Articular chondrocyte of knee joint (primary cell): ENCODE results near the gene IL6. TPM values are rescaled to one million over a fixed set of nuclear protein-coding genes. Genes with fewer than 3 reads are reported as not detected.

ENCODE experiments used
- total RNA-seq: library from RNA; depleted of rRNA; stranded (reverse); fragments of >200 nt; gene quantifications from 2 replicates; pipeline ENCODE4 v1.2.3, GENCODE V29; 2012

The IL6 gene
- 21.2 and 33.1 TPM in 2 replicates for total RNA-seq

GRCh38 chr7:22726907-22727713 lies at the start of gene IL6:
IL6 (plus strand) TSS chr7:22727200; CDS start chr7:22727263, 63 bp downstream.

Other genes starting within 250 kb of the IL6 start
- 26.2 and 32.1 TPM in 2 replicates for gene STEAP1B, start 227.0 kb upstream of the IL6 start, total RNA-seq
- gene TOMM7, start 95.6 kb downstream of the IL6 start, total RNA-seq, result 142 and 161 TPM in 2 replicates